HG02623 (cell line): ENCODE data around the gene SMYD3.

Experiments
- ATAC-seq: cut with Tn5 transposase; IDR thresholded peaks from one replicate; pipeline ENCODE4 v1.9.1; 2021; ENCODE audit warnings: moderate library complexity; ENCODE audit not compliant: unreplicated experiment

The SMYD3 gene

GRCh38 chr1:246471688-246472087 lies 35.4 kb downstream of the SMYD3 start:
- ATAC-seq, result no peak

- no peak for ATAC-seq
These were observed 36.5 kb downstream of the SMYD3 start for GRCh38 chr1:246470585-246470984.

GRCh38 chr1:246462986-246463385 lies 44.1 kb downstream of the SMYD3 start:
- ATAC-seq, result no peak

DNA sequence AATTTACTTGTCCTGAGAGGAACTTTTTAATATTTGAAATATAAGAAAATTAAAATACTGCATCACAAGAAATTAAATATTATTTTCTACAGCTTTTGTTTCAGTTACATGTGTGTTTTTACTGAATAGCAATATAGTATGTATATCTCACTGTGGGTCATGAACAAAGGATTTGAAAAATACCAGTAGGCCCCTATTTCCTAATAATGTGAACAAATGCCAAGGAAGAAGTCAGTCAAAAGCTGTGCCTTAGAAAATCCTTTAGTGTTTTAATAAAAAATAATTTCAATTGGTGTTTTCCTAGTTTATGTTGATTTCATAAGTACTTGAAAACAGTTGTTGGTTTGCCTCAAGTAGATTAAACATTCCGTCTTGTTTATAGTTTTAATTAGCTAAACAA lies 46.7 kb downstream of the SMYD3 start:
- ATAC-seq, result no peak

GRCh38 chr1:246459221-246459620 lies 47.9 kb downstream of the SMYD3 start:
- no peak for ATAC-seq

GRCh38 chr1:246455476-246455875 lies 51.6 kb downstream of the SMYD3 start:
- no peak for ATAC-seq

GRCh38 chr1:246454655-246455054 lies 52.4 kb downstream of the SMYD3 start:
- ATAC-seq, result no peak

DNA sequence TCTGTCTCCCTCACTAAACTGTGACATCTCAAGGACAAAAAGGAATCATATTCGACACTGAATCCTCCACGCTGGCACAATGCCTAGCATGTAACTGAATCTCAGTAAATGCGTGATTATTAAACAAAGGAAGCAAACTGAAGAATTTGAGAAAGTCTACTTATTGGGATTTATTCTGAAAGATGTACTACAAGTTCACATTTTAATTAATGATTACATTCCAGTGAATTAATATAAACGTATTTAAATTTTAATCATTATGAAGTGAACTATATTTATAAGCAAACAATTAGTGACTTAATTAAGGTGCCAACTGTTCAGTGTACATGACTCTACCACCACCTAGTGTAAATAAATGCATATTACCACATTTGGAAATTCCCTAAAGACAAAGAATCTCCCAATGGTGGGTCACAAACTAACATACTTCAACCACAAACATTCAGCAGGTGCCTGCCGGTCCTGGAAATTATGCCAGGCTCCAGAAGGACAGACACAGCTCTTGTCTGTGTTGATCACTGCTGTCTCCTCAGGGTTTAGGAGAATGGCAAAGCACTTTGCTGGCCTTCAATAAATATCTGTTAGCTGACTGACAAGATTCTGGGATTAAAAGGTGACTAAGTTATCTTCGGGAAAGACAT lies 56.3 kb downstream of the SMYD3 start:
- ATAC-seq, result no peak

GRCh38 chr1:246448373-246448772 lies 58.7 kb downstream of the SMYD3 start:
- no peak for ATAC-seq

- no peak for ATAC-seq
These were observed 59.6 kb downstream of the SMYD3 start for GRCh38 chr1:246447501-246447900.

- ATAC-seq, result no peak
These were observed 61.6 kb downstream of the SMYD3 start for GRCh38 chr1:246445503-246445902.

DNA sequence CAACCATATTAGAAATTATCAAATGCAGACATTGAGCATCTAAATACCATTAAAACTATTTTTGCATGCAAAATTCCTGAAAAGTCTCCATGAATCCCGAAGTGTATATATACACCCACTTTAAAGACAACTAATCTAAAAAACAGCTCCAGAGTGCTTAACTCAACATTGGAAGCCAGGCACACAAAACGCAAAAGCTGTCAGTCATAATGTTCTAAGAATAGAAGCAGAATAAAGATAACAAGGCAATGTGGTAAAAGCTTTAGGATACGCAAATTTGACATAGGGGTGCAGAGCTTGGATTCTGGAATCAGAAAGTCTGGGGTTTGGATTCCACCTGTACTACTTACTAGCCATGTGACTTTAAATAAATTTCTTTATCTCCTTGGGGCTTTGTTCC lies 62.5 kb downstream of the SMYD3 start:
- no peak for ATAC-seq

GRCh38 chr1:246437961-246438360 lies 69.1 kb downstream of the SMYD3 start:
- ATAC-seq, result no peak

- no peak for ATAC-seq
These were observed 71.5 kb downstream of the SMYD3 start for GRCh38 chr1:246435421-246436041.

DNA sequence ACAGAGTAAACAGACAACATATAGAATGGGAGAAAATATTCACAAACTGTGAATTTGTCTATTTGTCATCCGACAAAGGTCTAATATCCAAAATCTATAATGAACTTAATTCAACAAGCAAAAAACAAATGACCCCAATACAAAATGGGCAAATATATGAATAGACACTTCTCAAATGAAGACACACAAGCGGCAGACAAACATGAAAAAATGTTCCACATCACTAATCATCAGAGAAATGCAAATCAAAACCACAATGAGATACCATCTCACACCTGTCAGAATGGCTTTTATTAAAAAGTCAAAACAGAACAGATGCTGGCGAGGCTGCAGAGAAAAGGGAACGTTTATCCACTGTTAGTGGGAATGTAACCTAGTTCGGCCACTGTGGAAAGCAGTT lies 72.7 kb downstream of the SMYD3 start:
- no peak for ATAC-seq

- no peak for ATAC-seq
These were observed 78.4 kb downstream of the SMYD3 start for GRCh38 chr1:246428542-246429308.

DNA sequence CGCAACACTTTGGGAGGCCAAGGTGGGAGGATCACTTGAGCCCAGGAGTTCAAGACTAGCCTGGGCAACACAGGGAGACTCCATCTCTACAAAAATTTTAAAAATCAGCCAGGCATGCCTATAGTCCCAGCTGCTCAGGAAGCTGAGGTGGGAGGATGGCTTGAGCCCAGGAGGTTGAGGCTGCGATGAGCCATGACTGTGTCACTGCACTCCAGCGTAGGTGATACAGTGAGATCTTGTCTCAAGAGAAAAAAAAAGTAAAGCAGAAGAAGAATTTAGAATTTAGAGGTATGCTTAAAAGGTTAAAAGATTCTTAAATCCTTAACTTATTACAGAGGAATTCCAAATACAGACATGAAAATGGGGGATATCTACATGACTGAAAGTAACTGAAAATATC lies 79.5 kb downstream of the SMYD3 start:
- ATAC-seq, result no peak

GRCh38 chr1:246425895-246426294 lies 81.2 kb downstream of the SMYD3 start:
- no peak for ATAC-seq

DNA sequence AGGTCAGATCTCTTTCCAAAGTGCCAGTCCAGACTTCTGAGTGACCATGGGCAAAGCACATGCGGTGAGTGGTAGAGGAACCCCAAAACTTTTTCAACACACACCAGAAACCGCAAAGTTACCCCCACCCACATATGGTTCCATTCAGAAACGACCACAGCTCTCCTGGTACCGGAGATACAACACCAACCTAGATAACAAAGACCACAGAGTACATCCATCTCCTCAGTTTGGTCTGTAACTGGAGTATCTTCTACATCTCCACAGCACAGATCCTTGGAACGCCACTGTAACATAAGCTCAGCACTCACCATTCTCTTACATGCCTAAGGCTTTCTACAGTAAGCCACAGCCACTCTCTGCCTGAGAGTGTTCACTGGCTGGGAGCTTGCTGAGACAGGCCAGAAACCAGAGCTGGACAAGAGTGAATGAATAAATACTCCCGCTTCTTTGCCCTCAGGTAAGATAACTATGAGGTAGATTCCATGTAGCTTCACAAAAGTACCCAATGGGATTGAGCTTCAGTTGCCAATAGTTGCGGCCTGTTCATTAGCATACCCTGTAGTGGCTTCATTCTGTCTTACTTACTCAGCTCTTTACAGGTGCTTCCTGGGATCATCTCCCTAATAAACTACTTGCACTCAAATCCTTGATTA lies 81.8 kb downstream of the SMYD3 start:
- ATAC-seq, result no peak

DNA sequence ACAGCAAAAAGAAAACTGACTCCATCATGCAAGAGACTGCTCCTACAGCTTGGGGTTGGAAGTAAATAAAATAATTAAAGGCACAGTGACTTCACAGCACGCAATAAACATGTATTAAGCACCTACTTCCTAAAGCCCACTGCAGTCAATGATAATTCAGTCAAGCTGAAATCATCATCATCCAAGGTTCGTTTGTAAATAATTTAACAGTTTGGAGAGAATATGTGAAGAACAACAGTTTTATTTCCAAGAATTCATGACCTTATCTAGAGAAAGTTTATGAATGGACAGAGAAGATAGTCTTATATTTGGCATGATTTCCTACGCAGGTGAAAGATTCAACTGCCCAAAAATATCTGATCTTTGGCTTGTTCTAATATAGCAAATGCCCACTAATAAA lies 86.8 kb downstream of the SMYD3 start:
- ATAC-seq, result no peak

GRCh38 chr1:246418565-246419312 lies 88.3 kb downstream of the SMYD3 start:
- no peak for ATAC-seq
